SU-DHL-6 (cell line): Measurements from ENCODE around the gene PNO1.

Source experiments
- EZH2phosphoT487 ChIP-seq: fragments of 200-600 bp; sonication (generic), shearing (Covaris generic); conservative IDR thresholded peaks from 2 replicates; pipeline ENCODE4 v1.6.1; 2018; ENCODE audit warnings: mild to moderate bottlenecking, antibody characterized with exemption, low read length, moderate library complexity, mixed read lengths
- TF ChIP-seq, protein P1 (sequence below): fragments of 200-600 bp; sonication (generic); IDR thresholded peaks from one replicate; pipeline ENCODE4 v1.5.1; 2017; ENCODE audit warnings: antibody characterized with exemption, mild to moderate bottlenecking, low read length, moderate library complexity; ENCODE audit not compliant: insufficient read depth, poor library complexity, severe bottlenecking

- TF ChIP-seq, protein P1, sequence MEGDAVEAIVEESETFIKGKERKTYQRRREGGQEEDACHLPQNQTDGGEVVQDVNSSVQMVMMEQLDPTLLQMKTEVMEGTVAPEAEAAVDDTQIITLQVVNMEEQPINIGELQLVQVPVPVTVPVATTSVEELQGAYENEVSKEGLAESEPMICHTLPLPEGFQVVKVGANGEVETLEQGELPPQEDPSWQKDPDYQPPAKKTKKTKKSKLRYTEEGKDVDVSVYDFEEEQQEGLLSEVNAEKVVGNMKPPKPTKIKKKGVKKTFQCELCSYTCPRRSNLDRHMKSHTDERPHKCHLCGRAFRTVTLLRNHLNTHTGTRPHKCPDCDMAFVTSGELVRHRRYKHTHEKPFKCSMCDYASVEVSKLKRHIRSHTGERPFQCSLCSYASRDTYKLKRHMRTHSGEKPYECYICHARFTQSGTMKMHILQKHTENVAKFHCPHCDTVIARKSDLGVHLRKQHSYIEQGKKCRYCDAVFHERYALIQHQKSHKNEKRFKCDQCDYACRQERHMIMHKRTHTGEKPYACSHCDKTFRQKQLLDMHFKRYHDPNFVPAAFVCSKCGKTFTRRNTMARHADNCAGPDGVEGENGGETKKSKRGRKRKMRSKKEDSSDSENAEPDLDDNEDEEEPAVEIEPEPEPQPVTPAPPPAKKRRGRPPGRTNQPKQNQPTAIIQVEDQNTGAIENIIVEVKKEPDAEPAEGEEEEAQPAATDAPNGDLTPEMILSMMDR, result no peak
- TF ChIP-seq EZH2phosphoT487, result no peak
These were observed 64.6 kb downstream of the PNO1 start for GRCh38 chr2:68222287-68222686.
